SJCRH30 (cell line): ENCODE data around the gene TMPRSS11E. TPM values are rescaled to one million over a fixed set of nuclear protein-coding genes. Genes with fewer than 3 reads are reported as not detected.

Experiments used
- DNase-seq, 2 experiments: peaks; one replicate each; pipeline ENCODE4 v3.0.0-alpha.2; 2015 to 2020
- H3K27ac ChIP-seq: fragments of 250-450 bp; sonication (Bioruptor Pico); 2 replicates; pipeline ENCODE4 v1.5.1; 2020; ENCODE audit warnings: mild to moderate bottlenecking, moderate library complexity
- H3K27me3 ChIP-seq: fragments of 250-450 bp; sonication (Bioruptor Pico); 2 replicates; pipeline ENCODE4 v1.5.1; 2020; ENCODE audit warnings: mild to moderate bottlenecking, moderate library complexity
- H3K36me3 ChIP-seq: fragments of 250-450 bp; sonication (Bioruptor Pico); 2 replicates; pipeline ENCODE4 v1.5.1; 2020; ENCODE audit warnings: mild to moderate bottlenecking, moderate library complexity
- H3K4me1 ChIP-seq: fragments of 250-450 bp; sonication (Bioruptor Pico); 2 replicates; pipeline ENCODE4 v1.5.1; 2020; ENCODE audit warnings: mild to moderate bottlenecking, moderate library complexity
- H3K4me3 ChIP-seq: fragments of 250-450 bp; sonication (Bioruptor Pico); 2 replicates; pipeline ENCODE4 v1.5.1; 2020; ENCODE audit warnings: mild to moderate bottlenecking, moderate library complexity
- H3K9me3 ChIP-seq: fragments of 250-450 bp; sonication (Bioruptor Pico); replicated peaks from 2 replicates; pipeline ENCODE4 v1.5.1; 2020; ENCODE audit warnings: mild to moderate bottlenecking, moderate library complexity
- total RNA-seq: library from RNA; depleted of rRNA; stranded (reverse); fragments of >200 nt; shearing (Covaris generic); gene quantifications from 2 replicates; pipeline ENCODE4 v1.2.3, GENCODE V29; 2014

The TMPRSS11E gene
- total RNA-seq, 1 experiment from 2014 or later = not detected

DNA sequence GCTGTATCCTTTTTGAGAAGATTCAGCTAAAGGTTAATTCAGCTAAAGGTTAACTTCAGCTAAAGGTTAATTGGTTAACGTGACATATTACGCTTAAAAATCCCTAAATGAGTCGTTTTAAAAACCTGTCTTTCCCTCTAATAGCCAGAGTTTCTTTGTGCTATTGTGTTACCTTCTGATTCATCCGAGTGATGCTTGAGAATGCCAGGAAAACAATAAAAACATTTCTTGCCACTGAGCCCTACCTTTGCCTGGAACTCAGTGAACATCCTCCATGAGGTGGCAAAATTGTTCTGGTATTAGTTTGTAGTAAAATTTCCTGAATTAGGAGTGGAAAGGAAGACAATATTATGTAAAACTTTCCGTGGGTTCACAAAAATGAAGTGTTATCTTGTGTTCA, 13.7 kb upstream of the TMPRSS11E start:
- no peaks in the 10 kb centered on the region for H3K36me3 ChIP-seq

DNA sequence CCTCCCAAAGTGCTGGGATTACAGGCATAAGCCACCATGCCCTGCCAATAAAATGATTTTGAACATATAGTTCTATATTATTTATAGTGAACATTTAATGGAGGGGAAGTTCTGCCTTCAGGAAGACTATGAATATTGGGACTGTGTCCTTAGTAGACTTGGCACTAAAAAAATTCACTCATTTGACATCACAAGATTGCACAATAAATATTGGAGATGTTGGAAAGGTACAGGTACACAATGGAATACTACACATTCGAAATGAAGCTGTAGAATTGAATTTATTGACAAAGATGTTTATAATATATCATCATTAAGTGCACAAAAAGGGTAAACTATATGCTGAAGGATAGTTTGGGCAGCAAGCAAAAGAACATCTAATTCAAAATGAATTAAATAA, 13.0 kb upstream of the TMPRSS11E start:
- no peak overlapping the region for H3K4me3 ChIP-seq
- H3K27ac ChIP-seq = no peak overlapping the region
- H3K4me1 ChIP-seq = no peaks in the 10 kb centered on the region
- H3K27me3 ChIP-seq = no peaks in the 10 kb centered on the region
- no peaks in the 10 kb centered on the region for H3K36me3 ChIP-seq
- H3K9me3 ChIP-seq = no peaks in the 10 kb centered on the region
- no peak for DNase-seq

More for the DNA sequence above, 13.7 kb upstream of the TMPRSS11E start:
- Histone ChIP-seq H3K27me3 (no peaks in the 10 kb centered on the region), H3K4me1 (no peaks in the 10 kb centered on the region), H3K4me3 (no peak overlapping the region), H3K9me3 (no peaks in the 10 kb centered on the region), H3K27ac (no peak overlapping the region)
- no peak for DNase-seq

DNA sequence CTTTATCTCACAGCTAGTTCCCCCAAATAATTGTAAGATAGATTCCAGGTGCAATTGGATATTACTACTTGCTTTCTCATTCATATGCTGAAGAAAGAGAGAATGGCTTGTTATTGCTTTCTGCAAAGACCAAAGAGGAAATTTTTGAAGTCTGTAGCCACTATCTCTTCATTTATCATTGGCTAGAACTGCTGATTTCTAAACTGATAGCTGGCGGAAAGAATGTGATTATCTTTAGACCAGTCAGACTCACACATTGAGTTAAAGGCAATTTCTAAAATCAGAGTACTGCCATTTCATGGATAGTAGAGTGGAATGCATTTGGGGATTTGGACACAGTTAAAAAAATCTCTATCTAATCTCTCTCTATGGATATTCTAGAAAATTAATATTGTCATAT, 12.4 kb upstream of the TMPRSS11E start:
- no peak for DNase-seq
- H3K27ac ChIP-seq = no peak overlapping the region
- no peaks in the 10 kb centered on the region for H3K4me1 ChIP-seq
- no peak overlapping the region for H3K4me3 ChIP-seq
- no peaks in the 10 kb centered on the region for H3K36me3 ChIP-seq
- H3K27me3 ChIP-seq = no peaks in the 10 kb centered on the region
- no peaks in the 10 kb centered on the region for H3K9me3 ChIP-seq

DNA sequence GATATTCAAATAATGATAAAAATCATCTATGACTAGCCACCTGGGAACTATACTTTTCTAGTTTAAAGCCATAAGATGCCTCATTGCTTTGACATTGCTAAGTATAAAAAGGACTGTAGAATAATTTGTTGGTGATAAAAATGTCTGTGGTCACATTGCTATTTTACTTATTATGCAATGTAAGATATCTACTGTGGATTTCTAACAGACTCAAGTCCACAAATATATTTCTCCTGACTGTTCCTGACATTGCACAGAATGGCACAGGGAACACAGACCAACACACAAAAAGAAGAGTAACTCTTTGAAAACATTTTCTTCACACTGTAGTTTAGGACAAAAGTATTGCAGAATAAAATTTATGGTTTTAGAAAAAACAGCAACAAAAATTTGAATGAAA, 2.2 kb upstream of the TMPRSS11E start:
- H3K9me3 ChIP-seq = no peaks in the 10 kb centered on the region
- no peak overlapping the region for H3K27ac ChIP-seq
- H3K36me3 ChIP-seq = no peaks in the 10 kb centered on the region
- no peaks in the 10 kb centered on the region for H3K4me1 ChIP-seq
- H3K27me3 ChIP-seq = no peaks in the 10 kb centered on the region
- DNase-seq = no peak
- H3K4me3 ChIP-seq = no peak overlapping the region

DNA sequence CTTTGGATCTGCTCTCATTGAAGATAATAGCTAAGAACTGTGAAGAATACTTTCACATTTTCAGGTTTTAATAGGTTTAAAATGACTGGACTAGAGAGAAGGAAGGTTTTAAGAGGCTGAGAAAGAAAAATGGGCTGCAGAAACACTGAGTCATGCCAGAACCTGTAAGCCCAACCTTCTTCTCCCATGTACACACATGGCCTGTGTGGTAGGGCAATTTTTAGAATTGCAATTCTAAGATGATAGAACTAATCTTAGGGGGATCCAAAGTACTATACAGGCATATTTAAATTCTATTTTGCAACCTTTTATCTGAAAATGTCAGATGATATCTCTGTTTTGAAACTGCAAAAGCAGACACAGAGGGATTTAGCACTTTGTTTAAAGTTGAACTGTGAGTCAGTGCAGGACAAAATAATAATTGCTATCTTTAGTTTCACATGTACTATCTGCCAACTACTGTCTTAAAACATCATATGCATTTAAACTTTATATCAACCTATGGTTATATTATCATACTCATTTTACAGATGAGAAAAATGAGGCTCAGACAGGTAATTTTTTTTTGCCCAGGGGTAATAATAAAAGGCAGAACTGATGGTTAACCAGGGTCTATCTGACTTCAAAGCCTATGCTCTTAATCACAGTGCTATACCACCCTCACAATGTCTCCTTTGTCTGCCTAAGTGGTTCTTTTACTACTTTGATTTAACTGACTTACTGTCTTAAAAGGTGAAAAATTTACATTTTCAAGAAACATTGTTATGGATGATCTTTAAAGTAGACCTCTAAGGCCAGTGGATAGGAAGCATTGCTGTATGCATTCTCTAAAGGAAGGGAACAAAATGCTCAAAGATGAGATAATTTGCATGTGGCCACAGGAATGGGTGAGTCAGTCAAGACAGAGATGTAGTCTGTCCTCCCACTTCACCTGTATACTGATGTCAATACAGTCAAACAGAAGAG, 4.3 kb downstream of the TMPRSS11E start:
- no peaks in the 10 kb centered on the region for H3K27me3 ChIP-seq
- no peaks in the 10 kb centered on the region for H3K4me1 ChIP-seq
- H3K4me3 ChIP-seq = no peak overlapping the region
- H3K9me3 ChIP-seq = no peaks in the 10 kb centered on the region
- H3K27ac ChIP-seq = no peak overlapping the region
- H3K36me3 ChIP-seq = no peaks in the 10 kb centered on the region
- no peak for DNase-seq

DNA sequence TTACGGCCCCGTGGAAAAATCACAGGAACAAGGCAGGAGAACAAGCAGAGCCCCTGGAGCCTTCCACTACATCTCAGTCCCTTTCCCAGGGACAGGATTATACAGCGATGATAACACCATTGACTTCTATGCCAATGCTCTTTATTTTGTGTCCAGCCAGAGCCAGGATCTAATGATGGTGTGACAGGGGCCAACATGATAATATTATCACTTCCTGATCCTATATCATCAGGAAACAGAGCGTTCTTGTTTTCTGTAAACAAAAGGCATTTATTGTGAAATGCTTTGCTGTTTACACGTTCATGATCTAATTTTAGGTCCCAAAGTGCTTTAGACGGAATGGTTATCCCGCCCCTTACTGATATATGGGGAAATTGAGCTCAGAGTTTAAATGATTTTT, 12.8 kb downstream of the TMPRSS11E start:
- no peaks in the 10 kb centered on the region for H3K4me1 ChIP-seq
- H3K27me3 ChIP-seq = no peaks in the 10 kb centered on the region
- no peak overlapping the region for H3K4me3 ChIP-seq
- H3K27ac ChIP-seq = no peak overlapping the region
- H3K9me3 ChIP-seq = no peaks in the 10 kb centered on the region
- no peaks in the 10 kb centered on the region for H3K36me3 ChIP-seq
- DNase-seq = no peak

DNA sequence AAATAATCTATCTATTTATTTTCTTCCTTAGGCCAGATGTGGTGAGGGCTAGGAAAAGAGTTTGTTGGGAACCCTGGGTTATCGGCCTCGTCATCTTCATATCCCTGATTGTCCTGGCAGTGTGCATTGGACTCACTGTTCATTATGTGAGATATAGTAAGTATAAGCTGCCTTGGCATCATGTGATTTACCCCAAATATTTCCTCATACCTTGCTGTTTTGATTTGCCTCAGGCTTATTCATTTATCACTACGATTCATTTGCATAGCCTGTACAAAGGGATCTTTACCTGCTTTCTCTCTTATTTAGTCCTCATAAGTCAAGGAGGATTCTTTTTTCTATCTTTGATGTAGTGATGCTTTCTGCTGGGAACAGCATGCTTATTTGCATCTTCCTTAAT, 14.5 kb downstream of the TMPRSS11E start:
- H3K27ac ChIP-seq = no peak overlapping the region
- no peaks in the 10 kb centered on the region for H3K9me3 ChIP-seq
- no peaks in the 10 kb centered on the region for H3K27me3 ChIP-seq
- no peaks in the 10 kb centered on the region for H3K36me3 ChIP-seq
- no peaks in the 10 kb centered on the region for H3K4me1 ChIP-seq
- H3K4me3 ChIP-seq = no peak overlapping the region
- DNase-seq = no peak

DNA sequence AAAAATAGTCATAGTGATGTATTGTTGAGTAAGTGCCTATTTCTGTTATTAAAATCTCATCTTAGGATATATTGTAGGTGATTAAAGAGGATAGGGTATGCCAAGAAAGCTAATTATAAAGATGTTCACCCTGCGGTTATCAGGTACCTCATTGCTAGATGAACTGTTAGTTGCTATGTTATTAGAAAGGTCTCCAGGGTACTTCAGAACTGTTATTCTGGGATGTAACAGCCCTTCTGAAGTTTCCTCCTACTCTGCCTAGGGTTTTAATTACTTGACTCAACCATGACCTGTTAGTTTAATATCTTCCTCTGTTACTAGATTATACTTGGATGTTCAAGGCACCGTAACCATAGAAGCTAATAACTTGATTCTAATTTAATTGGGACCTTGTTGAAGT, 15.4 kb downstream of the TMPRSS11E start:
- DNase-seq = no peak
- Histone ChIP-seq H3K36me3 (no peaks in the 10 kb centered on the region), H3K4me3 (no peak overlapping the region), H3K9me3 (no peaks in the 10 kb centered on the region), H3K27me3 (no peaks in the 10 kb centered on the region), H3K4me1 (no peaks in the 10 kb centered on the region), H3K27ac (no peak overlapping the region)

DNA sequence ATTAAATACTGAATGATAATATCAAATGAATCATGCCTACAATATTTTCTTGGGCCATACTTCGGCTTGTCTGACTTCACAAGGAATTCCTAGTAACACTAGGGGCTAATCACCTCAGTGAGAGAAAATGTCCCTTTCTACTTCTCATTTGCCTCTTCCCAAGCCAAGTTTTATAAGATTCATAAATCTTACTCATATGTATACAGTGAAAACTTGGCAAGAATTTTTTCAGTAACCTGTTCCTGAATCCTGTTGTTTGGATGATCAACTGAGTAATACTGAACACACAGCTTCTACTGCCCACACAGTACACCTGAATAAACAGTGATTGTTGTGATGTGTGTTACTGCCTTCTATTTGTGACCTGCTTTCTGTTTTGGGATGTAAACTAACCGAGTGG, 16.5 kb downstream of the TMPRSS11E start:
- no peak for DNase-seq
- no peaks in the 10 kb centered on the region for H3K9me3 ChIP-seq
- no peaks in the 10 kb centered on the region for H3K36me3 ChIP-seq
- no peaks in the 10 kb centered on the region for H3K27me3 ChIP-seq
- no peak overlapping the region for H3K27ac ChIP-seq
- H3K4me1 ChIP-seq = no peaks in the 10 kb centered on the region
- no peak overlapping the region for H3K4me3 ChIP-seq

DNA sequence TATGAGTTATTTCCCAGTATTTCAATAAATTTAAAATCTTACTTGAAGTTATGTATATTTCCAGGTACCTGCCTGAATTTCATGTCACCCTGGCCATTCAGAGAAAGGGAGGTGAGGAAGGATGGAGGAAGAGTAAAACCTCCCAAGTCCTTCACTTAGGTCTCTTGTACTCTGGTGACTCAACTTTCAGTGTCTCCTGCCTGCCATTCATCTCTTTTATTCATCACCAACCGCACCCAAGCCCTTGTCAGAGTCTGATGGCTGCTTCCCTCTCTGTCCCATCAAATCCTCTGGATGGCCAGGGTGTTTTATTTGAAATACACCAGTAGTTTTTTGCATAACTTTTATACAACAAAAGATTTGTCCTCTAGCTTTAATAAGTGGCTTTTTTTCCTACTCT, 17.8 kb downstream of the TMPRSS11E start:
- Histone ChIP-seq H3K4me3 (no peak overlapping the region), H3K4me1 (no peaks in the 10 kb centered on the region), H3K27ac (no peak overlapping the region), H3K27me3 (no peaks in the 10 kb centered on the region), H3K9me3 (no peaks in the 10 kb centered on the region), H3K36me3 (no peaks in the 10 kb centered on the region)
- no peak for DNase-seq

DNA sequence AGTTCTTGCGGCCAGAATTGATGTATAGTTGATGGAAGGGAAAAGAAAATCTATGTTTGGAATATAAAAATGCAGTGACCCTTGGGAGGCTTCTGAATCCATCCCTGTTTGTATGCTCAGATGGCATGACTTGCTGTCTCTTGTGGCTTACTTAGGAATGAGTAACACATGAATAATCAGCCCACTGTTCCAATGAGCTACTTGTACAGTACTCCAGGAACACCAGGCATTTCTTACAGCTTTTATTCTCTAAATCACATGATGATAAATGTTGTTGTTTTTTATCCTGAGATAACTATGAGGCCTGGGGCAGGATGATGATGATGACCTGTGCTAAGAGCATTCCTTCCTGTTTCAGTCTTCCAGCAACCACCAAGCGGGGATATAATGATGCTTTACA, 18.9 kb downstream of the TMPRSS11E start:
- H3K27me3 ChIP-seq = no peaks in the 10 kb centered on the region
- DNase-seq = no peak
- H3K9me3 ChIP-seq = no peaks in the 10 kb centered on the region
- no peak overlapping the region for H3K27ac ChIP-seq
- no peaks in the 10 kb centered on the region for H3K36me3 ChIP-seq
- no peak overlapping the region for H3K4me3 ChIP-seq
- no peaks in the 10 kb centered on the region for H3K4me1 ChIP-seq

DNA sequence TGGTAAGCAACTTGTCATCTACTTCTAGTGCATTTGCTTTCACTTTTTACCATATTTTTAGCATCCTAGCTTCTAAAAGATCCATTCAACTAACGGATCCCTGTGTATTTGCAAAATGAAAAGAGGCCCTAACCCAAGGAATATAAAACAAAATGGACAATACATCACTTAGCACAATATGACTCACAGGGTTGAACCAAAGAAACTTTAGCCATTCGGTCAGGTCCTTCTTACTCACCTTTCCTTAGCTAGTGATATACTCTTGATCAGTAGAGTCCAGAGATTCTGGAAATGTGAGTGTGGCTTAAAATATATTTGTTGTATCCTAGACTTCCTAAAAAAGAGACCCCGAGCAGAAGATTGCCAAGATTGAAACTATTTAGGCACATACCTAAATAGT, 19.5 kb downstream of the TMPRSS11E start:
- no peak for DNase-seq
- H3K4me1 ChIP-seq = no peaks in the 10 kb centered on the region
- no peaks in the 10 kb centered on the region for H3K27me3 ChIP-seq
- no peak overlapping the region for H3K4me3 ChIP-seq
- H3K36me3 ChIP-seq = no peaks in the 10 kb centered on the region
- H3K27ac ChIP-seq = no peak overlapping the region
- H3K9me3 ChIP-seq = no peaks in the 10 kb centered on the region

DNA sequence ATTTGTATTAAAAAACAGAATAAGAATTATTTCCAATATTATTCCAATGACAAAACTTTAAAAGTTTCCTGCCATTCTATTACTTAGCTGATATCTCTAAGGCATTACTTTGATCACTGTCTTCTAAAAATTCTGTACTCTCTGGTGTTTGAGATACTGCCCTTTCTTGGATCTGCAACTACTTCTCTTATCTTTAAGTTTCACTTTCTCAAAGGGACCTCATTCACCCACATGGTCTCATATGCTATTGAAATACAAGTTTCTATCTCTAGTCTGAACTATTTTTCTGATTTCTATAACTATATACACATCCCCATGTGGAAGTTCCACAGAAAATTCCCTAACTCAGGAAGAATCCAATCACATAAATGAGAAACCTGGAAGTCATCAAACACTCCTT, 22.2 kb downstream of the TMPRSS11E start:
- H3K27me3 ChIP-seq = no peaks in the 10 kb centered on the region
- no peaks in the 10 kb centered on the region for H3K36me3 ChIP-seq
- no peak for DNase-seq
- no peaks in the 10 kb centered on the region for H3K9me3 ChIP-seq
- H3K27ac ChIP-seq = no peak overlapping the region
- no peaks in the 10 kb centered on the region for H3K4me1 ChIP-seq
- no peak overlapping the region for H3K4me3 ChIP-seq

DNA sequence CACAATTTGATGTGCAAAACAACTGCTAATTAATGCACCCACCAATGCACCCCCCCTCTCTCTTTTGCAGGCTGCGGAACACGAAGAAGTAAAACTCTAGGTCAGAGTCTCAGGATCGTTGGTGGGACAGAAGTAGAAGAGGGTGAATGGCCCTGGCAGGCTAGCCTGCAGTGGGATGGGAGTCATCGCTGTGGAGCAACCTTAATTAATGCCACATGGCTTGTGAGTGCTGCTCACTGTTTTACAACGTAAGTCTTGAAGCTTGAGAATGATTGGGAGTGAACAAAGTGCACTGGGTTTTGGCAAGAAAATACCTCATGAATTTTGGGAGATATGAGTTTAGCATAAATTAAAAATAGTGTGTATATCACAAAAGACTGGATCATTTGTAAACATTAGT, 28.9 kb downstream of the TMPRSS11E start:
- no peak overlapping the region for H3K4me3 ChIP-seq
- H3K36me3 ChIP-seq = no peaks in the 10 kb centered on the region
- no peaks in the 10 kb centered on the region for H3K9me3 ChIP-seq
- H3K4me1 ChIP-seq = no peaks in the 10 kb centered on the region
- no peak overlapping the region for H3K27ac ChIP-seq
- H3K27me3 ChIP-seq = no peaks in the 10 kb centered on the region
- no peak for DNase-seq

DNA sequence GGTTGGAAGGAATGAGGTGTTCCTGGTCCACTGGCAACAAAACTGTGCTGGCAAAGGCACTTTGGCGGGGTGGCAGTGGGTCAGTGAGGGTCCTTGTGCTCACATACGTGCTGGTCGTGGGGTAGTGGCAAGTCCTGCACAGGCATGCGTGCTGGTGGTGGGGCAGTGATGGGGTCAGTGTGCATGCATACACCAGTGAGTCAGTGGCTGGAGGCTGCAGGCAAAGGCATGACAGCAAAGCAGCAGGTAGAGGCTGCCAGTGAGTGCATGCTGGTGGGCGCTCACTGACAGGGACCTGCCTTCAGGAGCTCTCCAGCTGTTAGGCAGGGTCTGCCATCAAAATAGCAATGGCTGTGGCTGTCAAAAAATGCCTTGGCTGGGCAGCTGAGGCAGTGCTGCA, 42.1 kb downstream of the TMPRSS11E start:
- Histone ChIP-seq H3K36me3 (no peaks in the 10 kb centered on the region), H3K27ac (no peak overlapping the region), H3K27me3 (no peaks in the 10 kb centered on the region), H3K4me3 (no peak overlapping the region), H3K9me3 (no peaks in the 10 kb centered on the region), H3K4me1 (no peaks in the 10 kb centered on the region)
- DNase-seq = no peak
